Measurements from ENCODE around the gene CTXND2.

GRCh38 chr1:150841626-150842025 is 45.3 kb upstream of the CTXND2 start:
- TF ChIP-seq, protein P1, sequence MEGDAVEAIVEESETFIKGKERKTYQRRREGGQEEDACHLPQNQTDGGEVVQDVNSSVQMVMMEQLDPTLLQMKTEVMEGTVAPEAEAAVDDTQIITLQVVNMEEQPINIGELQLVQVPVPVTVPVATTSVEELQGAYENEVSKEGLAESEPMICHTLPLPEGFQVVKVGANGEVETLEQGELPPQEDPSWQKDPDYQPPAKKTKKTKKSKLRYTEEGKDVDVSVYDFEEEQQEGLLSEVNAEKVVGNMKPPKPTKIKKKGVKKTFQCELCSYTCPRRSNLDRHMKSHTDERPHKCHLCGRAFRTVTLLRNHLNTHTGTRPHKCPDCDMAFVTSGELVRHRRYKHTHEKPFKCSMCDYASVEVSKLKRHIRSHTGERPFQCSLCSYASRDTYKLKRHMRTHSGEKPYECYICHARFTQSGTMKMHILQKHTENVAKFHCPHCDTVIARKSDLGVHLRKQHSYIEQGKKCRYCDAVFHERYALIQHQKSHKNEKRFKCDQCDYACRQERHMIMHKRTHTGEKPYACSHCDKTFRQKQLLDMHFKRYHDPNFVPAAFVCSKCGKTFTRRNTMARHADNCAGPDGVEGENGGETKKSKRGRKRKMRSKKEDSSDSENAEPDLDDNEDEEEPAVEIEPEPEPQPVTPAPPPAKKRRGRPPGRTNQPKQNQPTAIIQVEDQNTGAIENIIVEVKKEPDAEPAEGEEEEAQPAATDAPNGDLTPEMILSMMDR (IDR thresholded peaks at IDR 0.05), result no peak
- no peak for TF ChIP-seq POLR2A (IDR thresholded peaks at IDR 0.05)
